SH-SY5Y (cell line): ENCODE data around the gene HUWE1.

Experiments used
- GATA2 ChIP-seq: IDR thresholded peaks from 2 replicates; pipeline ENCODE4 v1.6.1; 2011; ENCODE audit warnings: mild to moderate bottlenecking, low read depth, low read length
- GATA3 ChIP-seq: IDR thresholded peaks from 2 replicates; pipeline ENCODE4 v1.6.1; 2011; ENCODE audit warnings: low read depth, mild to moderate bottlenecking, low read length, moderate library complexity

DNA sequence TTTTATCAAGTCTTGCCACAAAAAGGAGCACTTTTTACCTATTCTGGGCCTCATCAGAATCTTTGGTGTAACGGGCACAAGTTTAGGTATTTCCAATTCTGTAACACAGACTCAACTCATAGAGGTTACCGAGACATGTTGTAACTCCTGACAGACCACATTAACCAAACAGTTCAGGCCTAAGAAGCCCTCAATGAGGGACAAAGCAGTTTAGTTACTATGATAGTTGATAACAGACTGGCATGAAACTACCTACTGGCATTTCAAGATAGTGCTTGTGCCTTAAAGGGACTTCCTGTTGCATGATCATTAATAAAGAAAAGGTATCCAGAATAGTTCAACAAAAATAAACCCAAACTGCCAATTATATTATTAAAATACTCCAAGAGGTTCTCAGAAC lies 64.1 kb downstream of the HUWE1 start:
- no peak for TF ChIP-seq GATA2
- TF ChIP-seq GATA3: no peak
